K562 (cell line): ENCODE measurements around the gene CCDC136. TPM values are rescaled to one million over a fixed set of nuclear protein-coding genes. Genes with fewer than 3 reads are reported as not detected.

Experiments
- ATAC-seq: fragments of 200-7000 bp; cut with Tn5 transposase; 3 replicates; pipeline ENCODE4 v1.9.1; 2020; ENCODE audit warnings: moderate library complexity
- BruUV-seq: library from RNA; stranded (reverse); fragments of 400-500 nt; replicated peaks from 2 replicates; lab custom pipeline; 2021; lab: Mats Ljungman, UMichigan
- CTCF ChIA-PET: fragments of 300-600 bp; formaldehyde crosslinking; extraction: SDS; loops from one replicate; lab custom pipeline; 2021; ENCODE audit warnings: low intra/inter-chr PET ratio; lab: Yijun Ruan, JAX
- POLR2A ChIA-PET: fragments of 300-600, 350-650 bp; sonication (Branson Sonifier 250); formaldehyde crosslinking; extraction: SDS; loops from one replicate; lab custom pipeline; 2021; ENCODE audit warnings: antibody characterized with exemption, inconsistent platforms; lab: Yijun Ruan, JAX
- DNase-seq, 4 experiments: peaks; one replicate each; pipeline versions ENCODE4 v3.0.0 to v3.0.0-alpha.2; 2011 to 2018; ENCODE audit warnings: low spot score in 3 of 4, mixed read lengths in 3 of 4; ENCODE audit errors: extremely low read depth in 1 of 4
- FAIRE-seq: peaks from 2 replicates; lab custom pipeline; 2011; peaks lifted over from hg19 to GRCh38; lab: Jason Lieb, UNC
- H2AFZ ChIP-seq: 2 replicates; pipeline ENCODE4 v1.6.0; 2011; ENCODE audit warnings: low read depth, low read length, control low read depth, inconsistent platforms
- H3K27ac ChIP-seq: fragments of 200-600 bp; 3 replicates; pipeline ENCODE4 v1.8.0; 2011; ENCODE audit warnings: low read depth, mild to moderate bottlenecking, control low read depth, inconsistent platforms, low read length, moderate library complexity, mixed read lengths; ENCODE audit errors: extremely low read depth
- H3K27me3 ChIP-seq, 2 experiments: fragments of 300-600 bp in 1 of 2; 2 replicates in 1 of 2; 3 replicates in 1 of 2; pipeline versions ENCODE4 v1.6.0 to v1.8.0; 2011; ENCODE audit warnings: inconsistent platforms in 2 of 2, low read length in 2 of 2, mild to moderate bottlenecking in 1 of 2, mixed read lengths in 1 of 2, moderate library complexity in 1 of 2; ENCODE audit not compliant: control insufficient read depth in 2 of 2, insufficient read depth in 2 of 2
- H3K36me3 ChIP-seq: fragments of 300-600 bp; 3 replicates; pipeline ENCODE4 v1.8.0; 2011; ENCODE audit warnings: mild to moderate bottlenecking, low read length, inconsistent platforms; ENCODE audit not compliant: control insufficient read depth, insufficient read depth
- H3K4me1 ChIP-seq, 2 experiments: fragments of 200-600 bp in 1 of 2; replicated peaks in 1 of 2; 2 replicates in 1 of 2; 3 replicates in 1 of 2; pipeline versions ENCODE4 v1.5.1 to v1.8.0; 2011; ENCODE audit warnings: inconsistent platforms in 2 of 2, low read length in 2 of 2, mild to moderate bottlenecking in 1 of 2, mixed read lengths in 1 of 2, moderate library complexity in 1 of 2; ENCODE audit not compliant: control insufficient read depth in 2 of 2, insufficient read depth in 2 of 2
- H3K4me2 ChIP-seq: 2 replicates; pipeline ENCODE4 v1.6.1; 2011; ENCODE audit warnings: low read length, control low read depth, inconsistent platforms, mixed read lengths; ENCODE audit not compliant: insufficient read depth
- H3K4me3 ChIP-seq: fragments of 200-600 bp; sonication (generic), shearing (Covaris generic); 2 replicates; pipeline ENCODE4 v1.5.1; 2016; ENCODE audit warnings: control low read depth, inconsistent platforms
- H3K79me2 ChIP-seq: fragments of 200-600 bp; 3 replicates; pipeline ENCODE4 v1.8.0; 2011; ENCODE audit warnings: low read length, inconsistent platforms; ENCODE audit not compliant: control insufficient read depth, insufficient read depth
- H3K9ac ChIP-seq, 2 experiments: 2 replicates each; pipeline versions ENCODE4 v1.6.0 to v1.6.1; 2011; ENCODE audit warnings: low read depth in 2 of 2, low read length in 2 of 2, control low read depth in 1 of 2, inconsistent platforms in 1 of 2, mild to moderate bottlenecking in 1 of 2, mixed read lengths in 1 of 2; ENCODE audit not compliant: insufficient read depth in 1 of 2
- H3K9me1 ChIP-seq: one replicate; pipeline ENCODE4 v1.6.0; 2011; ENCODE audit warnings: inconsistent platforms, mild to moderate bottlenecking, low read length, moderate library complexity; ENCODE audit not compliant: control insufficient read depth, insufficient read depth
- H3K9me3 ChIP-seq: replicated peaks from 2 replicates; pipeline ENCODE4 v1.5.1; 2011; ENCODE audit warnings: low read depth, low read length, inconsistent platforms; ENCODE audit not compliant: control insufficient read depth, insufficient read depth
- H4K20me1 ChIP-seq: replicated peaks from 2 replicates; pipeline ENCODE4 v1.6.1; 2011; ENCODE audit warnings: low read length, inconsistent platforms, mixed read lengths; ENCODE audit not compliant: control insufficient read depth, insufficient read depth
- ERF ChIP-seq: fragments of 450-650 bp; formaldehyde crosslinking; IDR thresholded peaks from 2 replicates; pipeline ENCODE4 v1.4.0; 2020; ENCODE audit warnings: mild to moderate bottlenecking, mixed read lengths
- ESRRA ChIP-seq: fragments of 450-650 bp; IDR thresholded peaks from 2 replicates; pipeline ENCODE4 v1.6.1; 2014; ENCODE audit warnings: low read depth, mild to moderate bottlenecking, moderate library complexity, borderline replicate concordance
- POLR2G ChIP-seq: fragments of 200-400 bp; formaldehyde crosslinking; IDR thresholded peaks from 2 replicates; pipeline ENCODE4 v1.6.1; 2017; ENCODE audit warnings: low read depth, mild to moderate bottlenecking, antibody characterized with exemption, low read length, moderate library complexity
- ZNF644 ChIP-seq: fragments of 200-800 bp; sonication (Bioruptor generic); IDR thresholded peaks from 2 replicates; pipeline ENCODE4 v1.6.1; 2016; ENCODE audit warnings: low read depth, missing genetic modification characterization, missing compliant biosample characterization
- ZNF764 ChIP-seq: fragments of 250-450 bp; sonication (Bioruptor Pico); IDR thresholded peaks from 2 replicates; pipeline ENCODE4 v1.4.0; 2020; ENCODE audit warnings: low read depth, mild to moderate bottlenecking, moderate library complexity
- WGBS: fragments of 100-300 bp; shearing (Covaris generic); methylation state at CpG from one replicate; pipeline ENCODE4 v1.1.6; 2016; ENCODE audit warnings: low coverage, mixed read lengths; ENCODE audit not compliant: insufficient coverage; ENCODE audit errors: missing lambda C conversion rate; 5-methylcytosine and 5-hydroxymethylcytosine counted together
- in situ Hi-C: fragments of 300-500 bp; cut with MboI; formaldehyde crosslinking; loops from 4 replicates; pipeline ENCODE4 v1.15.0; 2018; ENCODE audit warnings: inconsistent platforms, mixed read lengths
- intact Hi-C: fragments of 100-400 bp; cut with micrococcal nuclease; formaldehyde crosslinking; loops from 2 replicates; pipeline ENCODE4 v1.14.2; 2022
- polyA plus RNA-seq, 8 experiments: library from polyadenylated mRNA; depleted of rRNA in 4 of 8; stranded (reverse) in 5 of 8; unstranded in 3 of 8; fragments of >200 nt; fragmentation: Nextera tagmentation in 2 of 8; fragmentation: Illumina TruSeq in 1 of 8; extraction: Ambion mirVana in 2 of 8; extraction: Trizol in 1 of 8; gene quantifications; 2 replicates each; pipeline versions ENCODE4 v1.2.1 to v1.2.3, GENCODE V29; 2011 to 2014; ENCODE audit warnings: inconsistent platforms in 1 of 8, missing spikeins in 1 of 8
- total RNA-seq, 7 experiments: library from RNA; depleted of rRNA in 6 of 7; stranded (reverse); fragments of >200 nt in 6 of 7; fragmentation: Illumina TruSeq in 2 of 7; extraction: Trizol in 2 of 7; gene quantifications; 2 replicates each; pipeline versions ENCODE4 v1.2.1 to v1.2.3, GENCODE V29; 2011 to 2021; ENCODE audit warnings: low replicate concordance in 1 of 7

The CCDC136 gene
- total and polyA plus RNA-seq, 9 of the 15 experiments (the other 6 are each of a cell fraction or from before 2014, with no cell fraction given), result 2.4 to 40.8 (median 26.5) TPM

DNA sequence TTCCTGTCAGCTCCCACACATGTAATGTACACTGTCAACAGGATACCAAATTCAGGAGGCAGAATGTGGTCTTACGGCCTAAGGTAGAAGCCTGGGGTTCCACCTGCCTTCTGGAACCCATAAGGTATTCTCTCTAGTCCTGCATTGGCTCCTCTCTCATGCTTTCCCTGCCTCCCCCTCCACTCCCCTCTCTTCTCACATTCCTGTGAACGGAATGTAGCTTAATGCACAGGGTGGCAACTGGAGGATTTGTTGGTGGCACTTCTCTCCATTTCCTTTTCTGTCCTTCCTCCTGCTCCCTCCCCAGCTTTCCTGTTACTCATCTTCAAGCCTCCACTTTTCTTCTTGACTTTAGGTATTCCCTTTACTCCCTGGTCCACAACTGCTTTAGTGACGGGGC lies 26.9 kb downstream of the CCDC136 start:
- no peak overlapping the region for H3K9ac ChIP-seq
- H3K27me3 ChIP-seq, result no peaks in the 10 kb centered on the region
- no peaks in the 10 kb centered on the region for H4K20me1 ChIP-seq
- ATAC-seq (no peak), FAIRE-seq (no peak), DNase-seq (no peak)
- no peaks in the 10 kb centered on the region for H3K79me2 ChIP-seq
- in situ Hi-C loops (no loop called here), intact Hi-C loops (no loop called here)
- peaks cover 8 to 17% of the 10 kb centered on the region in 2 experiments; a peak in 4 of 5 replicates for H3K4me1 ChIP-seq
- no TSS peak for BruUV-seq
- H3K9me1 ChIP-seq, result peaks cover 3% of the 10 kb centered on the region
- no peak overlapping the region for H3K4me2 ChIP-seq
- WGBS, result 63% methylated on average over 3 of the region's 3 CpGs
- ChIA-PET CTCF (no interaction called here), POLR2A (interaction anchor here (0.6 to 6.8 kb wide), 5 partner anchors 9 to 79 kb away, joined by 3 to 39 read pairs (median 14); partner anchors contain the start of gene CALU)
- H3K36me3 ChIP-seq, result no peaks in the 10 kb centered on the region
- TF ChIP-seq ZNF644 (no peak), ERF (0 out of 2 replicates have a peak, but pooled peaks have one; percentile 50)
- H3K4me3 ChIP-seq, result no peak overlapping the region
- no peak overlapping the region for H2AFZ ChIP-seq
- no peaks in the 10 kb centered on the region for H3K9me3 ChIP-seq
- H3K27ac ChIP-seq, result no peak overlapping the region

DNA sequence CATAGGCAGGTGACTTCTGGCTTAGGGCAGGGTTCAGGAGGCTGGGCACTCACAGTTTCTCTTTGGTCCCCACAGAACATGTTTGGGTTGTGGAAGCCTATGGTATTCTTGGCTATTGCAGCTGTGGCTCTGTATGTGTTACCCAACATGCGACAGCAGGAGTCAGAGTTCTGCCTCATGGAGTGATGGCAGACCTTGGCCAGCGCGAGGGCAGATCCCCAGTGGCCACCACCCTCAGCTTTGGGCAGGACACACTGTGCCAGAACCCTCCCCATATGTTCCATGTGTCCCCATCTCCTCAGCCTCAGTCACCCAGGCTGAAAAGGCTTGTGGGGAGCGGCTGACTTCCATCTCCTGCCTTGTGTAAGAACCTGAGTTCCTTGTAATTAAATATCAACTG lies 30.0 kb downstream of the CCDC136 start:
- Histone ChIP-seq H3K4me3 (no peak overlapping the region), H3K36me3 (no peaks in the 10 kb centered on the region), H3K27me3 (no peaks in the 10 kb centered on the region), H3K9me3 (no peaks in the 10 kb centered on the region), H3K4me2 (no peak overlapping the region), H3K4me1 (peaks cover 0 to 4% of the 10 kb centered on the region in 2 experiments; a peak in 3 of 5 replicates), H3K9ac (peak overlapping the region in 1 of 2 experiments; percentile 69; a peak in 2 of 4 replicates), H2AFZ (no peak overlapping the region), H3K9me1 (peaks cover 3% of the 10 kb centered on the region), H4K20me1 (no peaks in the 10 kb centered on the region), H3K27ac (no peak overlapping the region), H3K79me2 (no peaks in the 10 kb centered on the region)
- ChIA-PET POLR2A (interaction anchor here (3.2 to 6.8 kb wide), 2 partner anchors 8 to 11 kb away, joined by 20 to 39 read pairs; no protein-coding TSS in a partner anchor), CTCF (no interaction called here)
- ATAC-seq (peak; percentile 6; the same call in 2 of the 3 replicates), DNase-seq (no peak), FAIRE-seq (no peak)
- TF ChIP-seq POLR2G (0 out of 2 replicates have a peak, but pooled peaks have one; percentile 14), ZNF764 (CRISPR knock-in tag) (peak; percentile 68; the same call in 1 of the 2 replicates), ESRRA (no peak)
- WGBS, result 80% methylated on average over 4 of the region's 4 CpGs
- intact Hi-C loops (no loop called here), in situ Hi-C loops (no loop called here)
- BruUV-seq, result no TSS peak
